NCI-H460 (cell line): ENCODE data around the gene NOVA2. TPM values are rescaled to one million over a fixed set of nuclear protein-coding genes. Genes with fewer than 3 reads are reported as not detected.

Source experiments
- DNase-seq: peaks from one replicate; pipeline ENCODE4 v3.0.0-alpha.2; 2016; ENCODE audit warnings: low read depth; ENCODE audit errors: extremely low read depth
- total RNA-seq: library from RNA; depleted of rRNA; stranded (reverse); fragments of >200 nt; shearing (Covaris generic); gene quantifications from 2 replicates; pipeline ENCODE4 v1.2.3, GENCODE V29; 2014

Gene NOVA2
- total RNA-seq, 1 experiment from 2014 or later, result not detected

DNA sequence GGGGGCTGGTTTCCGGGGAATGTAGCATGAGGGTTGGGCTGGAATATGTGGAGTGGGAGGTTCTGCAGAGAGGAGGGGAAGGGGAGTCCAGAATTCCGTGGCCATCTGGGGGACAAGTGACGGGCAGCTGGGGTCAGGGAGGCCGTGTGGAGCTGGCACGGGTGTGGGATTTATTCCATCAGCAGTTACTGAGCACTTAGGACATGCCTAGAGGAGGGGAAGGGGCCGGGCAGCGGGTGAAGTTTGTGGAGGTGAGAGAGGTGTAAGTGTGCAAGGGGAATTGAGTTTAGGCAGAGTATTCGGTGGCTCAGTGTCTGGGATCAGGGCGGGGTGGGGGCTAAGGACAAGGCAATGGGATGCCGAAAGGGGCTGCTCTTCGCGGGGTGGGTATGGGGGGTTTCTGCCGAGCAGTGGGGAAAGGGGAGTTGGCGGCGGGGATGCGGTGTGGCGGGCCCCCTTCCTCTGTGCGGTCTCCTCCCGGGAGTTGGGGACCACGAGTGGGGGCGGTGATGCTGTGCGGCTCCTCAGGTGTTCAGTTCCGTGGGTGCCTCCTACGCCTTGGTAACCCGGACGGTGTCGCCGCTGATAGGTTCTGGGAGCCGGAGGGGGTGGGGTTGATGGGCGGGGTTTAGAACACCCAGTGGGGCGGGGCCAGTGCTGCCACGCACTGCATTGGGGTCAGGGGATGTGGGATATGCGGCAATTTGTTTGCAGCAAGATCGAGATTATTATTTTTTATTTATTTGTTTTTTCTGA lies 27.0 kb upstream of the NOVA2 start:
- DNase-seq, result no peak

DNA sequence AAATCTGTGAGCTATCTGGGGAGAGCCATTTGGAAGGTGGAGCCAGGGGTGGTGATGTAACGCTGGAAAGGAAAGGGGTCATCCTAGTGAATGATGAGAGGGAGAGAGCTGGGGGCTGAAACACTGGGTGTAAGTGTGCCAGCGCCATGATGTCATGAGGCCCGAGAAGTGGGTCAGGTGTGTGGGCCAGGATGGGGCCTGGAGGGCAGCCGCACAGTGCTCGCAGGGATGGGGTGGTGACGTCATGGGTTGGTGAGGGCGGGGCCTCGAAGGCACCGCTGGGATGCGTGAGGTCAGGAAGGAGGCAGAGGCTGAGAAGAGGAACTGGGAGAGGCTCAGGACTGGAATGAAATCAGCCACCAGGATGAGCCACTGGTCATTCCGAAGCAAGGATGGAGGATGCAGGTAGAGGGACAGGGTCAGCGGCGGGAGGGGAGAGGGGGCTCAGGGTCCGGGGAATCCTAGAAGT lies 26.0 kb upstream of the NOVA2 start:
- no peak for DNase-seq

DNA sequence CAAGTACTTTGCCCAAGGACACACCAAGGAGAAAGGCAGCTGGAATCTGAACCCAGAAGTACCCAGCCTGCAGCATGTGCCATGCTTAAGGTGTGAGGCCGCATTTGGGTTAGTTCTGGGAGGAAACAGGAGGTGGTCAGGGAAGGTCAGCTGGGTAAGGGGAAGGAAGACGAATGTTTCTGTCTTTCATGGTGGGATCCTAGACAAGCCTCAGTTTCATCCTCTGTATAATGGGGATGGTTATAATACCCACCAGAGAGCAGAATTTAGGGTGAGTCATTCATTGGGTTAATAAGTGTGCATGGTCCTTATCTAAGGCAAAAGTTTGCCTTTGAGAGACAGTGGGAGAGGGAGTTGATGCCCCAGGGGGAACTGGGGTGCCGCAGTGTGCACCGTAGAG lies 25.2 kb upstream of the NOVA2 start:
- no peak for DNase-seq

DNA sequence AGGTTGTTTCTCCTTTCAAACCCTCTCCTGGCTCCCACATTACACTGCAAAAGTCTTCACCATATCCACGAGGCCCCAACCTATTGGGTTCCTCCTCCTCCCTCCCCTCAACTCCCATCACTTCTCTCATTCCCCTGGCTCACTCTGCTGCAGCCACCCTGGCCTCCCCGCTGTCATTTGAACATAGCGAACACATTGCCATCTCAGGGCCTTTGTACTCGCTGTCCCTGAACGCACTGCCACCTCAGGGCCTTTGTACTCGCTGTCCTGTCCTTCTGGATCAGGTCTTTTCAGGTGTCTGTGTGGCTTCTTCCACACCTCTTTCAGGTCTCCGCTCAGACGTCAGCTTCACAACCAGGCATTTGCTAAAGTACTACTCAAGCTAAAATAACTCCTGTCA lies 23.3 kb upstream of the NOVA2 start:
- DNase-seq, result no peak

DNA sequence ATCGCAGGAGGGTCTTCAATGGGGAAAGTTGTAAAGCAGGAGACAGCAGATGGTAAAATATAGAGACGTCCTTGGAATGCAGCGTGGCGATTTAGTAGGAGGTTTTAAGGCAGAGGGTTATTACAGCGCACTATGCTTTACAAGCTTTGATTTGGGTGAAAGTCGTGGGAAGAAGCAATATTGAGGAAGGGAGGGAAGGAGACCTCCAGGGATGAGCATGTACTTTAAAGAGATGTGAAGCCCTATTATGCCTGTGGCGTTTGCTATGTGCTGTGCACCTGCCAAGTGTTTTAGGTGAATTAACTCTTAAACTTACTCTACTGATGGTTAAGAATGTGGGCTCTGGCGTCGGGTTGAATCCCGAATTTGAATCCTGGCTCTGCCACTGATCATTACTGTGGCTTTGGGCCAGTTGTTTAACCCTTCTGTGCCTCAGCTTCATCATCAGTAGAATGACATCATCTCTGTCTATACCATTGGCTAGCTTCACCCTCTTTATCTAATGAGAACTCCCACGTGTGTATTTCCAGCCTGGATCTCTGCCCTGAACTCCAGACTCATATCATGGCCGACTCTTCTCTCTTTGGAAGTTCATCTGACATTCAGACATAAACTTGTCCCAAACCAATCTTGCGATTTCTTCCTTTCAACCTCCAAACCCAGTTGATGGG lies 22.2 kb upstream of the NOVA2 start:
- no peak for DNase-seq

DNA sequence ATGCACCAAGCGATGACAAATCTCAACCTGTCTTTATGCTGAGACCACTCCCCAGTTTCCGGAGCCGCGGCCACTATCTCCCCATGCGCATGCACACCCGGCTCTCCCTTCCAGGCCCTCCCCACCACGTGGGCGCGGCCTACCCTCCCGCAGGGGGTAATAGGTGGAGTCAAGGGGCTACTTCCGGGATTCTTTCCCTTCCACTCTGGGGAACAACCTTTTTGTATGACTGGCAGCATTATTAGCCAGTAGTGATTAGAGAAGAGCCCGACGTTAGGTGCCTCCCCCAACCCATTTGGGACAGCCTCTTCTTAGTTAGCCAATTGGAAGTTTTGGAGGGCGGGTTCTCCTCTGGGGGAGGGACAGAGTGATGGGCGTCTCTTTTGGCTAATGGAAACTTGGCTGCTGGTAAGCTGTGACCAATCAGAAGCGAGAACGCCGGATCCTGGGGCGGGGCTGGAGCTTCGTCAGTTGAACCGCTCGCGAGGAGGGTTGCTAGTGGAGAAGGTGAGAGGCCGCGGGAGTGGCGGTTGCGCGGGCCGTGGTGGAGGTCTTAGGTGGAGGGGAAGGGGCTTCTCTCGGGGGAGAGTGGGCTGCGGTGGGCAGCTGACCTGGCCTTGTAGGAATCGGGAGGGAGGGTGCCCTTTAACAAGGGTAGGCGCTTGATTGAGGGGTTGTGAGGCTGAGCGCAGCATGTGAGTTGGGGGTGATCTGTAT lies 21.5 kb upstream of the NOVA2 start, which contains the start of gene CCDC61:
Gene CCDC61 (plus strand): TSS at position 470 of the 717 bp plus-strand sequence. CDS start 7,552 bp downstream, outside the sequence.
- peak; percentile 99 for DNase-seq

DNA sequence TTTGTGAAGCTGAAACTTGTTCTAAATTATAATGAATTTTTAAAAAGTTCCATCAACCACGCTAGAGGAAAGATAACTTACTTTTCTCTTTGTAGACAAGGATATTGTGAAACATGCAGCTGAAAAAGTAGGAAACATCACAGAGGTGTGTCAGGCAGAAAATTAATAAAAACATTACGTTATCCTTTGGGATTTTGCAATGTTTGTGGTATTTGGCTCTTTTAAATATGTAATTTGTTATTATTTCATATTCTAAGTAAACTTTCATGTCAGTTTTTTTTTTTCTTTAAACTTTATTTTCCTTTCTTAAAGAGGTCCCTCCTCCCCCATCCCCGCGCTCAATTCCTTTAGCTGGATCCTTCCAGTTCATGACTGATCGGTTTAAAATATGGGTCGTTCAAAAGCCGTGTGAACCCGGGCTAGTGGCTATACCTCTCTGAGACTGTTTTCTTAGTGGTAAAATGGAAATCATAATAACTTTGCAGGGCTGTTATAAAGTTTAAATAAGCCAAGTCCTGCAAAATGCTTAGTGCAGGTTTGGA lies 20.9 kb upstream of the NOVA2 start:
- DNase-seq, result no peak

DNA sequence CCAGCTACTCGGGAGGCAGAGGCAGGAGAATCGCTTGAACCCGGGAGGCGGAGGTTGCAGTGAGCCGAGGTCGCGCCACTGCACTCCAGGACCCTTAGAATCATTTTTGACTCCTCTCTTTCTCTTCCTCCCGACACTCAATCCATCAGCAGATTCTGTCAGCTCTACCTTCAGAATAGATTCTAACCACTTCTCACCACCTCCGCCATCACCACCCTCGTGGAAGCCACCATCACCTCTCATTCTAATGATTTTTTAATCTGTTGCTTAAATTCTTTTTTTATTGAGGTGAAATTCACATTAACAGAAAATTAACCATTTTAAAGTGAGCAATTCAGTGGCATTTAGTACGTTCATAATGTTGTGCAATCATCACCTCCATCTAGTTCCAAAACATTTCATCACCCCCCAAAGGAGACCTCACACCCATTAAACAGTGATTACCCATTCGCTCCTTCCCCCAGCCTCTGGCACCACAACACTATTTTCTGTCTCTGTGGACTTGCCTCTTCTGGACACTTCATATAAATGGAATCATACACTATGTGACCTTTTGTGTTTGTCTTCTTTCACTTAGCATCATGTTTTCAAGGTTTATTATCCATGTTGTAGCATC lies 16.6 kb upstream of the NOVA2 start:
- no peak for DNase-seq

DNA sequence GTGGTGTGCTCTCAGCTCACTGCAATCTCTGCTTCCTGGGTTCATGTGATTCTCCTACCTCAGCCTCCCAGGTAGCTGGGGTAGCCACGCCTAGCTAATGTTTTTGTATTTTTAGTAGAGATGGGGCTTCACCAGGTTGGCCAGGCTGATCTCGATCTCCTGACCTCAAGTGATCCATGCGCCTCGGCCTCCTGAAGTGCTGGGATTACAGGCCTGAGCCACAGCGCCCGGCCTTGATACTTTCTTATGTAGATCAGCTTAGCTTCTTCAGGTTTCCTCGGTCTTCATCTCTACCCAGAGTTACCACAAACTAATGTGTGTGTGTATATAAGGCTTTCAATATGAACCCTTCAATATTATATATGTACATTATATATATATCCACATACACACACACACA lies 11.7 kb upstream of the NOVA2 start:
- no peak for DNase-seq

DNA sequence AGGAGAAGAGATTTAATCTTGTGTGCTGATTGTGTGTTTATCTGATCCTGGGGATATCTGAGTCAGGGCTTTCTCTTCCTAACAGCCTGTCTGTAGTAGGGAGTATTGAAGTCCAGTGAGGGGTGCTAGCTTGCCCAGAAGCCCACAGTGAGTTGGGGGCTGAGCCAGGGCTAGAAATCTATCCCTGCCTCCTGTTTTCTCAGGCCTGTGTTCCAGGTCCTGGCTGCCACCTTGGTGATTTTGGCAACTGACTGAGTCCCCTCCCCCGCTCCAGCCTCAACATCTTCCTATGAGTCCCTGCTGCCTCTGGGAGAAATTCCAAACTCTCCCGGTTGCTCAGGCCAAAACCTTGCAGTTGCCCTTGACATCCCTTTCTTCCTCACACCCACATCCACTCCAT lies 7.7 kb upstream of the NOVA2 start:
- no peak for DNase-seq

DNA sequence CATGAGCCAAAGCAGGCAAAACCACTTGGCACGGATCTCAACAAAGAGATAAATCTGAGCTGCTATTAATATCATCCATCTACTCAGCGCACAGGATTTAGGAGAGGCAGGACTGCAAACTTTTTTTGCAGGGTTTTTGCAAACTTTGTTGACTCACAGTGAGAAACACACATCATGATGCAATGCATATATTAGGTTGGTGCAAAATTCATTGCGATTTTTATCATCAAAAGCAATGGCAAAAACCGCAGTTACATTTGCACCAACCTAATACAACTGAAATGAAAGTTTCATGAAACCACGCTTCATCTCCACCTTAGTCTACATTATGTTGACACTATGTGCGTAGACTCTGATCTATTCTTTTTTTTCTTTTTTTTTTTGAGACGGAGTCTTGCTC lies 4.5 kb upstream of the NOVA2 start:
- DNase-seq, result no peak

DNA sequence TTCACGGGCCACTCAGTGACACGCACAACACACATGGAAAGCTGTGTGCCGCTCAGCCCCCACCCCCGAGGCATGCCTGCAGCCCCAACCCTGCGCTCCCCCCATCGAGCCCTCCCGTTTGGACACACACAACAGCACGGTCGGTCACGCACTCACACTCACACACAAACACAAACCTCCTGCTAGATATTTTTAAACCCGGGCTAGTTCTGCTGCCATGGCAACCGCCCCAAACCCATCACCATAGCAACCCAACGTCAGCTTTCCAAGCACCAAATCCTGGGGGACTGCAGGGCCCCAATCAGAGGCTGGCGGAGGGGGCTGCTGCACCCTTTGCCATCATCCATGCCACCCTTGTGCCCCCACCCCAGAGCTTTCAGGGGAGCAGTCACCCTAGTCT lies 2.5 kb upstream of the NOVA2 start:
- DNase-seq, result no peak

DNA sequence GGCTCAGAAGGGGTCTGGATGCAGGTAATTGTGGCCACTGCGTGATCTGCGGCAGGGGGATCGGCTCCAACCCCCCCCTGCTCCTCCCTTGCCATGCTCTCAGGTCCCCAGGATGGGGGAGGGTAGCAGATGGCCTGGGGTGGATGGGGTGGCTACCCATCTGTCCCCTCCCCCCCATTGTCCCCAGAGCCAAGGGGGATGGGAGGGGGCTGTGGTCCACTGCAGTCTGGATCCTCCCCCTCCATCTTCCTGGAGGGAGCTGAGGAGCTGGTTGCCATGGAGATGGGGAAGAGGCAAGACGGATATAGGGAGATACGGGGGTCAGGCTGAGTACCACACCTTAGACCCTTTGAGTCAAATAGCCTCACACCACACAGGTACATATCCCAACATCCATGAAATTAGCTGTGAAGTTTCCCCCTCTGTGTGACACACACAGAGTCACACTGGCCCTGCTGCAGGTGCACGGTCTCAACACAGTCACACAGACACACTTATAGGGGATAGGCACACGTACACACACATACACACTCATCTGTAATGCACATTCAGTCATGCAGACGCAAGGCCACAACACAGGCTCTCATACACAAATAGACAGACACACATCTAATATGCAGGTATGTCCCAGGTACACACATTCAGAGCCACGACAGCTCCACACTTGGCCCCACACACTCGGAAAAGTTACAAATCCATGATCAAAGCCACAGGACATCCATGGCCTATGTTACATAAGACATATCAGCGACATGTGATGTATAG lies 1.8 kb upstream of the NOVA2 start:
- DNase-seq, result no peak

DNA sequence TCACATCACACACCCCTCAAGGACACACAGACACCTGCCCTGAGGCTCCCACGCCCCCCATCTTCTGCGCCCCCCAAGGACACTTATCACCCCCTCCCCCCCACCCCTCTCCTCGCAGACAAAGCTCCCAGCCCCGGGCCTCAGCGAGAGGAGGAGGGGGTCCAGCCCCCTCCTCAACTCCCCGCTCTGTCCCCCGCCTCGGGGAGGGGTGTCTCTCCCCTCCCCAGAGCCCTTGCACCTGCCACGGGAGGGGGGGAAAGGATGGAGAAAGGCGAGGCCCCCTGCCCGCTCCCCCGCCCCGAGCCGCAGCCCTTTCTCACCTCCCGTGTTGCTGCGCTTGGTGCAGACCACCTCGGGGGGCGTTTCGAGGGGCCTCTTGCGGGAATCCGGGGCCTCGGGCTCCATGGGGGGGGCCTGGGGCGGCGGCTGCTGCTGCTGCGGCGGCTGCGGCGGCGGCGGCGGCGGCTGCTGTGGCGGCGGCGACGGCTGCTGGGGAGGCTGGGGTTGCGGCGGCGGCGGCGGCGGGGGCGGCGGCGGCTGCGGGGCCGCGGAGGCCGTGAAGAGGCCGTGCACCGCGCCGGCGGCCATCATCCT lies 621 bp downstream of the NOVA2 start:
- no peak for DNase-seq

DNA sequence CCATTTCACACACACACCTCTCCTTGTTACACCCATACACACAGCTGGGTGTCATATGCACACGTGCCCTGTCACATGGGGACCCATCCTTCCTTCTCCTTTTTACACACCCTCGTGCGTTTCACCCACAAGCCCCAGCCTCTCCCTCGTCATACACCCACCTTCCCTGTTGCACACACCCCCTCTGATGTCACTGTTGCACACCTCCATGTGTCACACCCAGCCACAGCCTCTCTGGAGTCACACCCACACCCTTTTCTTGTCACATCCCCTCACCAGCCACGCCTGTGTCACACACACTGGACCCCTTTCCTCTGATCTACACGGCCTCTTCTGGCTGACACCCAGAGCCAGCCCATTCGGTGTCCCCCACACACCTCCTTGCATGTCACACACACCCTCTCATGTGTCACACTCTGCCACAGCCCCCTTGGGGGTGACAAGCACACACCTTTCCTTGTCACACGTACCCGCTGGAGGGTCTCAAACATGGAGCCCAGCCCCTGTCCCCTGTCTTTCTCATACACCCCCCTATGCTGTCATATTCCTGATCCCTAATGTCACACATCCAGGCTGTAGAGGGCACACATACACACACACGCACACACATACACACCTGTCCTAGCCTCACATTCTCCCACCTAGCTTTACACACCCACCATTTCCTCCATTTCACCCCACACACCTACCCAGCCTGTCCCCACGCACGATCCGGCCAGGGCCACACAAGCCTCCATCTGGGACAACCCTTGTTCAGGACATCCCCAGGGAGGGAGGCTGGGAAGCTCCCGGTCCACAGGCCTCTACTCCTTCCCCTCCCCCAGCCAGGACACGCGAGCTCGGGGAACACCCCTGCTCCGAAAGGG lies 1.4 kb downstream of the NOVA2 start:
- no peak for DNase-seq

DNA sequence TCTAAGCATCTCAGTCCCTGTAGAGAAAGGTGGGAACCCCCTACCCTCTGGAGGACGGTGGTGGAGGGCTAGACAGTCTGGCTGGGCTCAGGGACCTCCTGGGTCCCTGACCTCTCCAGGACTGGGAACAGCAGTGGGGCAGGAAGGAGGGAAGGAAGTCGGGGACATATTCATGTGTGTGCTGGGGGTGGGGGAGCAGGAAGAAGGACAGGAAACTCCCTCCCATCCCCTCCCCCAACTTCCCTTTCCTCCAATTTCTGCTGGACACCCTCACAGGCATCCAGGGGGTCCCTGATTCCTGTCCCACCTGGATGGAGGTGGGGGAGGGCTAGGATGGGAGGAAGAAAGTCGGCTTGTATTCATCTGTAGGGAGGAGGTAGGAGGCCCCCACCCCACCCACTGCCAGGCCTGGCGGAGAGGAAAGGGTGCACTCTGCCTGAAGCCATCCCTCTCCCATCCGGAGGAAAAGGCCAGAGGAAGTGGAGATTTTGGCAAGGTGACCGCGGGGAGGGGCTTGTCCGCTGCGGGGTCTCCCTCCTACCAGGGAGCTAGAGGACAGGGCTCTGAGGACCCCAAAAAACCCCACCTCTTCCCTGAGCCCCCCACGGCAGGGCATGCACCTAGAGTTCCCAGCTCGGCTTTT lies 2.3 kb downstream of the NOVA2 start:
- DNase-seq, result no peak

DNA sequence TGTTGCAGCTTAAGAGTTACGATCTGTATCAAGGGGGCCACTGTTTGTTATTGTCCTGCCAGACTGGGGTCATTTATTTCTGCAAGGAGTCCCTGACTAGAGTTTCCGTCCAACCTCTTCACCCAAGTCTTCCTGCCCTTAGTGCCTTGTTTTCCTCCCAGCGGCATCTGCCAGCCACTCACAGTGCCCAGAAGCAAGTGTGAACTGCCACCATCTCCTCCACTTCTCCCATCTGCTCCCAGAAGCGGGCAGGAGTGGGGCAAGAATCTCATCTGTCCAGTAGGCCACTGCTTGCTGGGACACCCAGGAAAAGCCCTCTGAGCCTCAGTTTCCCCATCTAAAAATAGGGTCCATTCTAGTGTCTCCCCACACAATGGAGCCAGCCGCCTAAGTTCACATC lies 4.0 kb downstream of the NOVA2 start:
- DNase-seq, result no peak

DNA sequence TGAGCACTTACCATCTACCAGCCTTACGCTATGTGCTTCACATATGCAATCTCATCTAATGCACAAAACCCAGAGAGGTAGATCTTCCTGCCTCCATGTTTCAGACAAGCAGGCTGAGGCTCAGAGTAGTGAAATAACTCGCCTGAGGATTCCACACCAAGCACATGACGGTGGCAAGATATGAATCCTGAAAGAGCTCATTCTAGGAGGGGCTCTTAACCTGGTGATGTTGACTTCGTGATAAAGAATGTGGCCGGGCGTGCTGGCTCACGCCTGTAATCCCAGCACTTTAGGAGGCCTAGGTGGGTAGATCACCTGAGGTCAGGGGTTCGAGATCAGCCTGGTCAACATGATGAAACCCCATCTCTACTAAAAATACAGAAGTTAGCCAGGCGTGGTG lies 5.0 kb downstream of the NOVA2 start:
- DNase-seq, result no peak
